HepG2 (cell line): ENCODE results near the gene ACBD6.

Experiments used
- CREM ChIP-seq, 2 experiments: sonication (generic) in 1 of 2; formaldehyde crosslinking in 1 of 2; IDR thresholded peaks; 2 replicates each; pipeline versions ENCODE4 v1.4.0 to v1.6.1; 2016 to 2020; ENCODE audit warnings: antibody characterized with exemption in 1 of 2, mild to moderate bottlenecking in 1 of 2, missing genetic modification reagents in 1 of 2
- KAT7 ChIP-seq: IDR thresholded peaks from 2 replicates; pipeline ENCODE4 v1.6.1; 2018; ENCODE audit warnings: borderline replicate concordance, missing compliant biosample characterization
- NFIC ChIP-seq: IDR thresholded peaks from 2 replicates; pipeline ENCODE4 v1.6.1; 2012; ENCODE audit warnings: mild to moderate bottlenecking, low read length, inconsistent platforms
- PHF21A ChIP-seq: sonication (generic); formaldehyde crosslinking; IDR thresholded peaks from 2 replicates; pipeline ENCODE4 v1.5.0; 2020; ENCODE audit warnings: mild to moderate bottlenecking, missing genetic modification reagents
- POLR2AphosphoS2 ChIP-seq: IDR thresholded peaks from 2 replicates; pipeline ENCODE4 v1.6.1; 2011; ENCODE audit warnings: low read depth, low read length, improper control_type of control experiment
- ZEB1 ChIP-seq: IDR thresholded peaks from 2 replicates; pipeline ENCODE4 v1.6.1; 2012; ENCODE audit warnings: mild to moderate bottlenecking, low read depth, inconsistent platforms; ENCODE audit not compliant: insufficient replicate concordance
- ZNF281 ChIP-seq: sonication (generic); formaldehyde crosslinking; IDR thresholded peaks from 2 replicates; pipeline ENCODE4 v1.4.0; 2020; ENCODE audit warnings: missing genetic modification reagents, borderline replicate concordance

GRCh38 chr1:180551997-180552396 is 49.6 kb upstream of the ACBD6 start:
- TF ChIP-seq CREM (IDR thresholded peaks at IDR 0.05) (no peak), CREM (CRISPR knock-in tag; IDR thresholded peaks at IDR 0.05) (no peak), NFIC (no peak), POLR2AphosphoS2 (no peak), KAT7 (CRISPR knock-in tag) (no peak), ZNF281 (no peak), PHF21A (no peak), ZEB1 (no peak)
